ENCODE results near the gene HORMAD2.

Gene HORMAD2

DNA sequence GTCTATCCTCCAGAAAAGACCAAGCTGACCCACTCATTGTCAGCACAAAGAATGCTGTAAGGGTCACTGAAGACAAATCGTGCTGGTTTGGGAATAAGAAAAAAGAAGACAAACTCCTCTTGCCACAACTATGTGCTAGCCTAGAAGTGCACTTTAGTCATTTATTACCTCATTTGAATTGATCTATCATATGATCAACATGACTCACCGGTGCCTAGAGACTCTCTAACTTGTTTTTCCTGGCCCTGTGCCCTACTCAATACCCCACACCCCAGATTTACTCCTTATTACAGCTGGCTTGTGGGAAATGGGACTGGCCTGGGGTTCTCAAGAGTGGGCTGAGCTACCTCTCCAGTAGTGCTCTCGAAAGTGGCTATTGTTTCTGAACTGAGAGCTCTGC, 35.9 kb upstream of the HORMAD2 start:
- H3K4me1 ChIP-seq (ENCODE audit: control insufficient read depth, insufficient read depth, low read length), result peaks cover 17% of the 10 kb centered on the region
- peak overlapping the region; percentile 33 for H3K9ac ChIP-seq (ENCODE audit: low read depth, low read length)
- H3K36me3 ChIP-seq (ENCODE audit: insufficient read depth, low read length), result no peaks in the 10 kb centered on the region
- H3K4me3 ChIP-seq (ENCODE audit: low read length), result peak overlapping the region; percentile 12
- no peaks in the 10 kb centered on the region for H3K9me3 ChIP-seq (replicated peaks; ENCODE audit: low read length)
- no peaks in the 10 kb centered on the region for H3K27me3 ChIP-seq (ENCODE audit: control insufficient read depth, insufficient read depth, low read length)
- peak overlapping the region; percentile 58 for H3K4me2 ChIP-seq (ENCODE audit: low read length)

DNA sequence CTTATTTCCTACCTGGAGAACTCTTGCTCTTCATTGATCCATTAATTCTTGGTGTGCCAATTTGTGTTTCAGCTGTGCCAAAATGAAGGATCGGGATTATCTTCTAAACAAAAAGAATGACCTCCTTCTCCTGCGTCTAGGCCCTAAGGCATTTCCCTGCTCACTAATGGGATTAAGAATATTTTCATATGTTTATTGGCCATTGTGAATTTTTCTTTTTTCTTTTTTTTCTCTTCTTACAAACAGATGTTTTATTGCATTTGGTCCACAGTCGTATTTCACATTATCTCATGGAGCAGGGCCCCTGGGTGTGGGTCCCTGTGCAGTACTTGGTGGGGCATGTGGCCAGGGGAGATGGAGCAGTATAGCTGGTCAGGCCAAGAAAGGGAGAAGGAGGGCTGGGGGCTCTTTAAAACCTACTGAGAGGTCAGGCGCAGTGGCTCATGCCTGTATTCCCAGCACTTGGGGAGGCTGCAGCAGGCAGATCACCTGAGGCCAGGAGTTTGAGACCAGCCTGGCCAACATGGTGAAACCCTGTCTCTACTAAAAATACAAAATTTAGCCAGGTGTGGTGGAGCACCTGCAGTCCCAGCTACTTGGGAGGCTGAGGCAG, 35.3 kb upstream of the HORMAD2 start:
- Histone ChIP-seq H3K4me3 (ENCODE audit: low read length) (no peak overlapping the region), H3K9ac (ENCODE audit: low read depth, low read length) (no peak overlapping the region), H3K4me2 (ENCODE audit: low read length) (peak overlapping the region; percentile 15), H3K9me3 (replicated peaks; ENCODE audit: low read length) (no peaks in the 10 kb centered on the region), H3K27me3 (ENCODE audit: control insufficient read depth, insufficient read depth, low read length) (no peaks in the 10 kb centered on the region), H3K4me1 (ENCODE audit: control insufficient read depth, insufficient read depth, low read length) (peaks cover 17% of the 10 kb centered on the region), H3K36me3 (ENCODE audit: insufficient read depth, low read length) (no peaks in the 10 kb centered on the region)

DNA sequence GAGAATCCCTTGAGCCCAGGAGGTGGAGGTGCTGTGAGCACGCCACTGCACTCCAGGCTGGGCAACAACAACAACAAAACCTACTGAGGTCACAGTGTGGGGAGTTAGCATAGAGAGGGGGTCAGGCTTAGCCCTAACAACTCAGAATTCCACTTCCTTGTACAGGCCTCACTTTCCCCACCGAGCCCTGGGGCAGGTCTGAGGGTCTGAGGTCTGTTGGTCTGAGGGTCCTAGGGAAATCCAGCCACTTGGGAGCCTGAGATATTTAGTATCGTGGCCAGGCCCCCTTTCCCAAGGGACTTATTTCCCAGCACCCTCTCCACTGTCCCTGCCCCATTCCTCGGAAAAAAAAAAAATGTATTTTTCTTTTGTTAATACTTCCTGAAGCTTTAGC, 34.8 kb upstream of the HORMAD2 start:
- Histone ChIP-seq H3K9me3 (replicated peaks; ENCODE audit: low read length) (no peaks in the 10 kb centered on the region), H3K27me3 (ENCODE audit: control insufficient read depth, insufficient read depth, low read length) (no peaks in the 10 kb centered on the region), H3K4me3 (ENCODE audit: low read length) (no peak overlapping the region), H3K4me2 (ENCODE audit: low read length) (no peak overlapping the region), H3K9ac (ENCODE audit: low read depth, low read length) (no peak overlapping the region), H3K4me1 (ENCODE audit: control insufficient read depth, insufficient read depth, low read length) (peaks cover 17% of the 10 kb centered on the region), H3K36me3 (ENCODE audit: insufficient read depth, low read length) (no peaks in the 10 kb centered on the region)

- Histone ChIP-seq H3K4me2 (ENCODE audit: low read length) (no peak overlapping the region), H3K36me3 (ENCODE audit: insufficient read depth, low read length) (no peaks in the 10 kb centered on the region), H3K9me3 (replicated peaks; ENCODE audit: low read length) (no peaks in the 10 kb centered on the region), H3K4me3 (ENCODE audit: low read length) (no peak overlapping the region), H3K27me3 (ENCODE audit: control insufficient read depth, insufficient read depth, low read length) (no peaks in the 10 kb centered on the region), H3K9ac (ENCODE audit: low read depth, low read length) (no peak overlapping the region), H3K4me1 (ENCODE audit: control insufficient read depth, insufficient read depth, low read length) (peaks cover 17% of the 10 kb centered on the region)
Measured at GRCh38 chr22:30045901-30046715, 34.2 kb upstream of the HORMAD2 start.

DNA sequence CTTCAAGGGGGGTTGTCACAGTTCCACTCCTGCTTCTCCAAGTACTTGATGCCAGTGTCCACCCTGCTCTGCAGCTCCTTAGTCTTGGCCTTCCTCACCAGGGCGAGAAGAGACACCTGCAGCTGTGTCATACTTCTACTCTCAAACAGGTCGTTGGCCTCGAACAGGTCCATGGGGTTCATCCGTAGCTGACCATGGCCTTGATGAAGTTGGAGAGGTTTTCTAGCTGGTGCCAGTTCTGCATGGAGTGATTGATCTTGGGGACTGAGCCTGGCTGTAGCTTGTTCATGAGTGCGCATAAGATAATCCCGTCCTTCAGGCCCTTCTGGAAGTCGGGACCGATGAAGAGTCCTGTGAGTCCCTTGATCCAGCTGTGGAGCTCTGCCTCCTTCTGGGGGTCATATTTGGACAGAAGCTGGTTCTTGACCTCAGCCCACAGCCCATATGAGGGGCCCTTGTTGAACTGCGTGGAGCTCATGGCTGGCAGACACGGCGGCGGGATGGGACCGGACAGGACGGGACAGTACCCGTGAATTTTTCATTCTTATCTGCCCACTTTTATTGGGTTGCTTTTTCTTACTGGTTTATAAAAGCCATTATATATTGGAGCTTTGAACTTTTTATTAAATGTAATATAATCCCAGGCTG, 33.4 kb upstream of the HORMAD2 start:
- Histone ChIP-seq H3K9me3 (replicated peaks; ENCODE audit: low read length) (no peaks in the 10 kb centered on the region), H3K4me2 (ENCODE audit: low read length) (no peak overlapping the region), H3K9ac (ENCODE audit: low read depth, low read length) (no peak overlapping the region), H3K36me3 (ENCODE audit: insufficient read depth, low read length) (no peaks in the 10 kb centered on the region), H3K27me3 (ENCODE audit: control insufficient read depth, insufficient read depth, low read length) (no peaks in the 10 kb centered on the region), H3K4me1 (ENCODE audit: control insufficient read depth, insufficient read depth, low read length) (peaks cover 17% of the 10 kb centered on the region), H3K4me3 (ENCODE audit: low read length) (no peak overlapping the region)

DNA sequence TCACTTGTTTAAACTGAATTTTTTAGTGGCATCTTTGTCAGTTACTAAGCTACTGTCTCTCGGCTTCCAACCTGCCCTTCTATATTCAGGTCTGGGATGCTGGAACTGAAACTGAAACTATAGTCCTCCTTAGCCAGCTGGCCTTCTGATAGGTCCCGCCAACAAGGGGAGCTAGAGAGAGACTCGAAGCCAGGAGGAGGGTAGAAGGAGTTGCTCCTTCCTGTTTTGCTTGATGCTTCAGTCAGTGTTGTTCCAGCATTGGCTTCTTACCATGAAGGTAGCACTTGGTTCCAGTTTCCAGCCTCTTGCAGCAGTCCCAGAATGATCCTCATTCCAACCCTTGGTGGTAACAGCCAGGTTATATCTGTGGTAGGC, 32.9 kb upstream of the HORMAD2 start:
- Histone ChIP-seq H3K4me1 (ENCODE audit: control insufficient read depth, insufficient read depth, low read length) (peaks cover 17% of the 10 kb centered on the region), H3K9ac (ENCODE audit: low read depth, low read length) (no peak overlapping the region), H3K4me3 (ENCODE audit: low read length) (no peak overlapping the region), H3K9me3 (replicated peaks; ENCODE audit: low read length) (no peaks in the 10 kb centered on the region), H3K4me2 (ENCODE audit: low read length) (no peak overlapping the region), H3K36me3 (ENCODE audit: insufficient read depth, low read length) (no peaks in the 10 kb centered on the region), H3K27me3 (ENCODE audit: control insufficient read depth, insufficient read depth, low read length) (no peaks in the 10 kb centered on the region)

DNA sequence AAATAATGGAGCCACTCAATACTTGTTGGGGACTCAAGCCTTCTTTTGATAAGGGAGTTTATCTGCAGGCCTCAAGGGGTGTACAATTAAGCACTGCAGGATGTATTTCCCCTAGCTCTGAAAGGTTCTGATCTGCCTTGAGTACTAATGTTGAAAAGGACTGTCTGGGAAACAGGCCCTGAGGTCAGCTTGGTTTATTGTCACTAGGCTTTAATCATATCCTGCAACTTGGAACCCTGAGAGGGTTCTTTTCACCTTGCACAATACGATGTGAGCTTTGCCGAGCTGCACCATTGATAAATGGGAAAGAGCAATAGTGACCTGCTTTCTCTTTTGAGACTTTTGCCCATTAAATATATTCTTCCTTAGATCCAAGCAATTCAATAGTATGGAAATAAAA, 31.6 kb upstream of the HORMAD2 start:
- Histone ChIP-seq H3K4me2 (ENCODE audit: low read length) (no peak overlapping the region), H3K9ac (ENCODE audit: low read depth, low read length) (no peak overlapping the region), H3K9me3 (replicated peaks; ENCODE audit: low read length) (no peaks in the 10 kb centered on the region), H3K4me1 (ENCODE audit: control insufficient read depth, insufficient read depth, low read length) (peaks cover 12% of the 10 kb centered on the region), H3K27me3 (ENCODE audit: control insufficient read depth, insufficient read depth, low read length) (no peaks in the 10 kb centered on the region), H3K4me3 (ENCODE audit: low read length) (no peak overlapping the region), H3K36me3 (ENCODE audit: insufficient read depth, low read length) (no peaks in the 10 kb centered on the region)

- no peak overlapping the region for H3K9ac ChIP-seq (ENCODE audit: low read depth, low read length)
- no peaks in the 10 kb centered on the region for H3K4me1 ChIP-seq (ENCODE audit: control insufficient read depth, insufficient read depth, low read length)
- H3K4me3 ChIP-seq (ENCODE audit: low read length), result no peak overlapping the region
- H3K36me3 ChIP-seq (ENCODE audit: insufficient read depth, low read length), result no peaks in the 10 kb centered on the region
- no peaks in the 10 kb centered on the region for H3K27me3 ChIP-seq (ENCODE audit: control insufficient read depth, insufficient read depth, low read length)
- no peak overlapping the region for H3K4me2 ChIP-seq (ENCODE audit: low read length)
- no peaks in the 10 kb centered on the region for H3K9me3 ChIP-seq (replicated peaks; ENCODE audit: low read length)
Measured at GRCh38 chr22:30054067-30054763, 26.0 kb upstream of the HORMAD2 start.

GRCh38 chr22:30054764-30055069, 25.5 kb upstream of the HORMAD2 start:
- Histone ChIP-seq H3K4me3 (ENCODE audit: low read length) (no peak overlapping the region), H3K9me3 (replicated peaks; ENCODE audit: low read length) (no peaks in the 10 kb centered on the region), H3K4me2 (ENCODE audit: low read length) (no peak overlapping the region)

GRCh38 chr22:30056015-30056414, 24.2 kb upstream of the HORMAD2 start:
- no peaks in the 10 kb centered on the region for H3K4me1 ChIP-seq (ENCODE audit: control insufficient read depth, insufficient read depth, low read length)
- H3K27me3 ChIP-seq (ENCODE audit: control insufficient read depth, insufficient read depth, low read length), result no peaks in the 10 kb centered on the region
- no peaks in the 10 kb centered on the region for H3K9me3 ChIP-seq (replicated peaks; ENCODE audit: low read length)
- no peak overlapping the region for H3K4me3 ChIP-seq (ENCODE audit: low read length)
- H3K36me3 ChIP-seq (ENCODE audit: insufficient read depth, low read length), result no peaks in the 10 kb centered on the region
- H3K4me2 ChIP-seq (ENCODE audit: low read length), result no peak overlapping the region
- no peak overlapping the region for H3K9ac ChIP-seq (ENCODE audit: low read depth, low read length)

More at GRCh38 chr22:30054764-30055069, 25.5 kb upstream of the HORMAD2 start:
- no peaks in the 10 kb centered on the region for H3K27me3 ChIP-seq (ENCODE audit: control insufficient read depth, insufficient read depth, low read length)
- H3K4me1 ChIP-seq (ENCODE audit: control insufficient read depth, insufficient read depth, low read length), result no peaks in the 10 kb centered on the region
- no peak overlapping the region for H3K9ac ChIP-seq (ENCODE audit: low read depth, low read length)
- H3K36me3 ChIP-seq (ENCODE audit: insufficient read depth, low read length), result no peaks in the 10 kb centered on the region

GRCh38 chr22:30057375-30057774, 22.9 kb upstream of the HORMAD2 start:
- Histone ChIP-seq H3K4me2 (ENCODE audit: low read length) (no peak overlapping the region), H3K36me3 (ENCODE audit: insufficient read depth, low read length) (no peaks in the 10 kb centered on the region), H3K4me3 (ENCODE audit: low read length) (no peak overlapping the region), H3K27me3 (ENCODE audit: control insufficient read depth, insufficient read depth, low read length) (no peaks in the 10 kb centered on the region), H3K9ac (ENCODE audit: low read depth, low read length) (no peak overlapping the region), H3K4me1 (ENCODE audit: control insufficient read depth, insufficient read depth, low read length) (no peaks in the 10 kb centered on the region), H3K9me3 (replicated peaks; ENCODE audit: low read length) (no peaks in the 10 kb centered on the region)

Data from skeletal muscle satellite cell (primary cell).